ENCODE results near the gene FAN1.

FAN1 gene

DNA sequence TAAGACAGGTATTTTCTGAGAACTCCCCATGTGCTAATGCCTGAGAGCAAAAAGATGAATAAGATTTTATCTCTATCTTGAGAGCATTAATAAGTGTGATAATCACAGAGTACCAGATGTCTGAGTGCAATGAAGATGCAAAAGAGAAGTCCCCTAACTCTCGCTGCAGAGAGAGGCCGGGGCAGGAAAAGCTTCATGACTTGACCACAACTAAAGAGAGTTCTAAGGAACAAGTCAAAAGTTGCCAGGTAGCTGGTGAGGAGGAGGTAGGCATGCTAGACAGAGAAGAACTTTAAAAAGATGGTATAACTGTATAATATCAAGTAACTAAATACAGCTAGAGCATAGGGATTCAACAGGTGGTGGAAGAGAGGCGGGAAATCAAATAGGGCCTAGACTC lies 58.9 kb downstream of the FAN1 start:
- DNase-seq = no peak

GRCh38 chr15:30963681-30964080 lies 60.0 kb downstream of the FAN1 start:
- no peak for DNase-seq

DNA sequence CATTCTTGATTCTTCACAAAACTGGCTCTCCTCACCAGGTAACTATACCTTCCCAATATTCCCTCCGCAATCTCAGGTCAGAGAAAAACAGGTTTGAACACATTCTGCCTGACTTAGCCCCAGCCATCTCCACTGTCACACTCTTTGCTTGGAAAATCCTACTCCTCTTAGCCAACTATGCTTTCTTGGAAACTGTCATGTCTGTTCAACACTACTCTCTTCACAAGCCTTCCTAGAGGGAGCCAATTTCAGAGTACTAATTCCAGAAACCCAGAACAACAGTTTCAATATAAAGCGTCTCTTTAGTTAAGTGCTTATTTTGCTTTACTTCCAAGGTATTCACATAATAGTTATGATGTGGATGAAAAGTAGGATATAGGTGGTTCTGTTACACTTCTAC lies 66.0 kb downstream of the FAN1 start:
- DNase-seq = no peak

DNA sequence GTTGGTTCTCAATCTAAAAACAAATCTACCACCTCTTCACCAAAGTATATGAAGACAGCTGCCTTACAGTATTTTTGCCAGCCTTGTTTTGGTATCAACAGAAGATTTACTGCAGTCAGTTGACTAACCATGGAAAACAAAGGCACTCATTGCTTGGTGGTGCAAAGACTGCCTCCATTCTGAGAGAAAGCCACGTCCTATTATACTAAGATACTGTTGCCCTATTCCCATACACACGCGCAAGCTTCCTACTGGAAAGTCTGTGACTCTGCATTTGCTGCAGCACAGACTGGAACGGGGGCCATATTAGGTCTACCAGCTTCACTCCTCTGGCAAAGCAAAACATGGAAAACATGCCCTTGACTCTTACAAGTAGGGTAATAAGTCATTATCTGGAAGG lies 69.7 kb downstream of the FAN1 start:
- DNase-seq = no peak

DNA sequence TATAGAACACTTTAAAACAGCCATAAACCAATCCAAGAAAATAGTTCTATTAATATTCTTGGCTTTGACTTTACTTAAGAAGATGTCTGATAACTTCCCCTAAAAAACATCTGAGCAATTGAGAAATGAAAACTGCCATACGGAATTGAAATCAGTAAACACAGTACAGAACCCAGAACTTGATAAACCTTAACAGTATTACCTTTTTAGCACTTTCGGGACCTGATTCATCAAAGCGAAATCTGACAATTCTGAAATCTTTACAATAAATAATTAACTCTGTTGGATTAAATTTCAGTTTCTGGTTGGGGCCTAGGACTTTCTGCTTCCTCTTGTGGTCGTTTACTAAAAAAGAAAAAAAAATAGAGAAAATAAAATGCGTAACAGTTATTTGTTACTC lies 70.4 kb downstream of the FAN1 start:
- no peak for DNase-seq

DNA sequence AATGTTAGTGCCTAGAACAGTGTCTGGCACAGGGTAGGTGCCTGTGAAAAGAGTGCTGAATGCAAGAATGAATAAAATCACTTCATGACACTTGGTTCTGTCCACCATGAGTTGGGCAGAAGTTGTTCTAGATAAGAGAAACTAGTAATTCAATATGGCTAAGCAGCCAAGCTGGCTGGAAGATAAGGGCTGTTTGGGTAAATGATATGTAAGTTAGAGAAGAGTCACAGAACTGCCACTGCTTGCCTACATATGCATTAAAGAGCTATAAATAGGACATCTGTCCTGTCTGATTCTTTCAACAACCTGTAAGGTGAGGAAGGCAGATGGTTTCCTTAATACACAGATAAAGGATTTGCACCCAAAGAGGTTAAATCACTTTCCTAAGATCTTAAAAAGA lies 74.6 kb downstream of the FAN1 start:
- no peak for DNase-seq

DNA sequence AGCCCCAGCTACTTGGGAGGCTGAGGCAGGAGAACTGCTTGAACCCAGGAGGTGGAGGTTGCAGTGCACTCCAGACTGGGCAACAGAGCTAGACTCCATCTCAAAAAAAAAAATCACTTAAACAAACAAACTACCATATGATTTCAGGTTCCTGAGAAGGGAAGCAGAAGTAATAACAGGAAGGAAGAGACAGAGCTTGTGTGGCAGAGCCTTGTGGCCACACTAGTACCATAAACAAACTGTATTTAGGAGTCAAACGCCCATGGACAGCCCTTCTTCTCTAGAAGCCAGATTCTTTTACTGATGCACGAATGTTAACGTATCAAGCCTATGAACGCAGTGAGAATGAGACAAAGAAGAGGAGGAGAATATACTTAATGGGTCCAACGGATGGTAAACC lies 75.7 kb downstream of the FAN1 start:
- DNase-seq = no peak

GRCh38 chr15:30984118-30984517 lies 80.4 kb downstream of the FAN1 start:
- no peak for DNase-seq

DNA sequence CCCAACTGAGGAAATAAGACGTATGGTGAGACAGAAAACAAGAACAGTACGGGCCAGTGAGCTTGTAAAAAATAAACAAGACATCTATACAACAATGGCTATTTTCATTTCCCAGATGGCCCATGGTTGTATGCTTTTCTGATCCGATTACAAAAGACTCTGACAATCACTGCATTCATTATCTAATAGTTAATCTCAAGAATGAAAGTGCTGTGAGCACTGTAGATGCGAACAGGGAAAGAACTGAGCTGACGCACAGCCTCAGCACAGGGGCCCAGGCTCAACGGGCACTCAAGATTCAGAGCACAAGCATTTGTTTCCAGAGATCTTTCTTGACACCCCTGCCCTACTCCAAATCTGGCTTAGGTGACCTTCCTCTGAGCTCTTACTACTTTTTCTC lies 80.8 kb downstream of the FAN1 start:
- DNase-seq = no peak

DNA sequence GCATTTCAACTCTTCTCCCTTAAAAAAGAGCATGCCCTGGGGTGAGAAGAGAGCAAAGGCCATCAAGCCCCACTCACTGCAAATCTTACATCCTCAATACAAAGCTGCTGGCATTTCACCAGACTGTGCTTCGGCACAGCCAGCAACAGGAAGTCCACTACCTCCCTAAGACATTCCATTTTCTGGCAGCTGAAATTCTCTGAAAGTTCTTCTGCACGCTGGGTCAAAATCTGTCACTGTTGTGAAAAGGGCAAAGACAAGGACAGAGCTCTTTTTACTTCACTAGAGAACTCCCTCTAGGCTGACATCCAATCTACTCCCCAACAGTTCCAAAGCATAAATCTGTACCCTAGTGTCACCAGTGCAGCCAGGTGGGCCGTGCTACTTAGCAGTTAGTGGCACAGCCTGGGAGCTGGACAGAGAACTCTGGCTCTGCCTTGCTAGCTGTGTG lies 81.4 kb downstream of the FAN1 start:
- DNase-seq = no peak

GRCh38 chr15:30990036-30990435 lies 86.3 kb downstream of the FAN1 start:
- DNase-seq = no peak

DNA sequence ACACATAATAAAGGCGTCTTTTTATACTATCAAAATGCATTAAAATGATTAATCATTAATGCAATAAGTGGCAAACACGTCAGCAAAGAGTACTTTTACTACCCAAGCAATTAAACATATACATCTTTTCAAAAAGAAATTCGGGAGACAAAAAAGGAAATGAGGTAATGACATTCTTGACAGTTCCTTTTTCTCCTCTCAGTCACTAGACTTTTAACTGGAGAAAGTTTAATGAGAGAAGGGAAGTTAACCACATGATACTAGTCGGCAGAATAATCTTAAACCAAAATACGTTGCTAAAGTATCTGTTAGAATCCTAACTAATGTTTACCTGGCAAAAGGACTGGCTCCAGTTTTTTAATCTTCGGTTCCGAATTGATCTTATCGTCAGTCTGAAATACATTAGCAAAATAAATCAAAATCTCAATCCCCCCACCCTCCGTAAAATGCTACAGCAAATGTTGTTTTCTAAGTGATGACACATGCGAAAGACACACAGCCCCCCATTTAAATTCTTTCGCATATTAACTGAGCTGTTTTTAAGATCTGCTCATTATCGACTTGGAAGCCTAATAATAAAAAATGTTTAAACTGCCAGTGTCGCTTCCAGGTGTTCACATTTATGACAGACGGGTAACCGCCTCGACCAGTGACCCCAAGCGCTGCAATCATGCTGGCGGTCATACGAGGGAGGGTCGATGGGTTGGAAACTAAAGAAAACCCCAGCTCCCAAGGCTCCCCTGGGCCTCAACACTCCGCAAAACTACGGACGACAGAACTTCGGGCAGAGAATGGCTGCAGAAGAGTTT lies 86.9 kb downstream of the FAN1 start:
- no peak for DNase-seq

DNA sequence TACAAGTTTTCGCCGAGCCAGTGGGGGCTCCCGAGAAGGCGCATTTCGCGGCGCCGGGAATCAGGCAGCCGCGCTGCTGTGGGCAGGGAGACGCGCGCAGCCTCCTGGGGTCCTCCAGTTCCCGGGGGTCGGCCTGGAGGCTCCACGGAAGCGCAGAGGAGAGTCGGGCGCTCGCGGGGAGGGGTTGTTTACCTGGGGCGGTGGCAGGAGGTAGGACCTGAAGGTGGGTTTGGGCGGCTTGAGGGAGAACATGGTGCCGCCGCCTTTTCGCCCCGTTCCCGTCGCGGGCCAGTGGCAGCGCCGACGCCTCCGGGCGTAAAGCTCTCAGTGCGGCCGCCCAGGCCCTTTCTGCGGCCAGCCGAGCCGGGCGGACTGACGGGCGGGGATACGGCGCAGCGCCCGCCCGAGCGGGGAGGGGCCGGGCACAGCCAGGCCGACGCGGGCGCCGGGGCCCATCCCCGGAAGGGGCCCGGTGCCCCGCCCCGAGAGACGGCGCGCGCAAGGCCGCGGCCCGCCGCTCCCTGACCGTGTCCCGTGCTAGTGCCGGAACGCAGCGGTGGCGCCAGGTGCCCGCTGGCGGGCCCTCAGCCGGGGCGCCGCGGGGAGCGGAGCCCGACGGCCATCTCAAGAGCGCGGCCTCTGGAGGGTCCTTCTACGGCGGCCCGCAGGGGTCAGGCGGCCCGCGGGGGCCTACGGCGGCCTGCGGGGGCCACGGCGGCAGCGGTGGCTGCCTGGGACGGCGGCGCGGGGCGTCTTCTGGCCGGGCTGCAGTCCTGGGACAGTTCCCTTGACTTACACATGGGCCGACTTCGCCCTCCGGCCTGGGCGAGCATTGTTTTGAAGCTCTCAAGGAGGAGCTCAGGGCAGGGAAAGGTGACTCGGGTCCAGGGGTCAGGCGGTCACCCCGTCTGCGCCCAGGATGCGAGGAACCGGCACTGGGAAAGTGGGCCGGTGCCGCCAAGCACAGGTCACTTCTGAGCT lies 87.8 kb downstream of the FAN1 start, which contains the start of gene MTMR10:
MTMR10 (minus strand) TSS at position 374 of the 981 bp plus-strand sequence; CDS start at position 252, 122 bp downstream.
- peak; percentile 18 for DNase-seq

DNA sequence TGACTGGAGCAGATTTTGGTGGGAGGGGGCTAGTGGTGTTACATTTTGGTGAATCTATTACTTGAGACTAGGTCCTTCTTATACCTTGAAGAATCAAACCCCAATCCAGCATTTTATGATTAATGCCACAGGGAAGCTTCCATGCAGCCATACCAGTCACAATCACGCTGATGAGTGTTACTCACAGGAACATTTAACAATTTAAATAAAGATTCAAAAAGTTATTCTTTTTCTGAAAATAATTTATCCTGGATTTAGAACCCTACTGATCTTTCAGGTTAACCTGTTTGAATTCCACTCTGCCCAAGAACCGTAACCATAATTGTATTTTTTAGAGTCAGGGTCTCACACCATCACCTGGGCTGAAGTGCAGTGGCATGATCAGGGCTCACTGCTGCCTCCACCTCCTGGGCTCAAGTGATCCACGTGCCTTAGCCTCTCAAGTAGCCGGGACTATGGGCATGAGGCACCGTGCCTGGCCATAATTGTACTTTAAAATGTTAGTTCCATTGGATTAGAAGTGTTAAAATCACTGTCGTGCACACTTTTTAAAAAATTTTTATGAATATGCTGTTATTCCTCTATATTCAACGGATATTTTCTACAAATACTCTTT lies 88.6 kb downstream of the FAN1 start:
- no peak for DNase-seq

Measured in cortex of kidney (tissue), 1 donor.